Measurements from ENCODE around the gene NFAM1.
A peak's percentile ranks its signal among the peaks of the same experiment; 100 is the strongest.

Gene NFAM1

GRCh38 chr22:42383287-42383686, 48.9 kb downstream of the NFAM1 start:
- DNase-seq (ENCODE audit: low spot score) = no peak

- no peak for DNase-seq (ENCODE audit: low spot score)
Observed at GRCh38 chr22:42380769-42381551, 51.2 kb downstream of the NFAM1 start.

- DNase-seq (ENCODE audit: low spot score) = no peak
Observed at GRCh38 chr22:42379966-42380537, 52.2 kb downstream of the NFAM1 start.

- no peak for DNase-seq (ENCODE audit: low spot score)
Observed at GRCh38 chr22:42376711-42377554, 55.3 kb downstream of the NFAM1 start.

GRCh38 chr22:42375982-42376381, 56.2 kb downstream of the NFAM1 start:
- no peak for DNase-seq (ENCODE audit: low spot score)

- DNase-seq (ENCODE audit: low spot score) = no peak
Observed at GRCh38 chr22:42372976-42373375, 59.2 kb downstream of the NFAM1 start.

GRCh38 chr22:42371501-42371900, 60.7 kb downstream of the NFAM1 start:
- DNase-seq (ENCODE audit: low spot score) = no peak

- no peak for DNase-seq (ENCODE audit: low spot score)
Observed at GRCh38 chr22:42371099-42371498, 61.1 kb downstream of the NFAM1 start.

- peak; percentile 79 for DNase-seq (ENCODE audit: low spot score)
Observed at GRCh38 chr22:42369250-42370041, 62.8 kb downstream of the NFAM1 start.

- DNase-seq (ENCODE audit: low spot score) = no peak
Observed at GRCh38 chr22:42368379-42369249, 63.6 kb downstream of the NFAM1 start.

- no peak for DNase-seq (ENCODE audit: low spot score)
Observed at GRCh38 chr22:42367980-42368378, 64.2 kb downstream of the NFAM1 start.

GRCh38 chr22:42366806-42367581, 65.2 kb downstream of the NFAM1 start:
- DNase-seq (ENCODE audit: low spot score) = no peak

- DNase-seq (ENCODE audit: low spot score) = no peak
Observed at GRCh38 chr22:42365942-42366695, 66.1 kb downstream of the NFAM1 start.

- no peak for DNase-seq (ENCODE audit: low spot score)
Observed at GRCh38 chr22:42365111-42365865, 66.9 kb downstream of the NFAM1 start.

- peak; percentile 33 for DNase-seq (ENCODE audit: low spot score)
Observed at GRCh38 chr22:42364604-42365110, 67.5 kb downstream of the NFAM1 start.

GRCh38 chr22:42363892-42364291, 68.3 kb downstream of the NFAM1 start:
- no peak for DNase-seq (ENCODE audit: low spot score)

GRCh38 chr22:42361523-42361922, 70.7 kb downstream of the NFAM1 start:
- no peak for DNase-seq (ENCODE audit: low spot score)

- no peak for DNase-seq (ENCODE audit: low spot score)
Observed at GRCh38 chr22:42360348-42360747, 71.9 kb downstream of the NFAM1 start.

All from kidney capillary endothelial cell (primary cell).